Panc1 (cell line): ENCODE results near the gene CEBPB. TPM values are rescaled to one million over a fixed set of nuclear protein-coding genes. Genes with fewer than 3 reads are reported as not detected.
A peak's percentile ranks its signal among the peaks of the same experiment; 100 is the strongest.

ENCODE experiments used
- ATAC-seq: fragments of 200-7000 bp; cut with Tn5 transposase; 2 replicates; pipeline ENCODE4 v1.9.1; 2020; ENCODE audit warnings: mild to moderate bottlenecking, moderate library complexity
- BruUV-seq: library from RNA; stranded (reverse); fragments of 400-500 nt; replicated peaks from 2 replicates; lab custom pipeline; 2021; lab: Mats Ljungman, UMichigan
- CTCF ChIA-PET: fragments of 300-600 bp; sonication (Branson Sonifier 250); formaldehyde crosslinking; loops from one replicate; lab custom pipeline; 2022; ENCODE audit warnings: antibody characterized with exemption; lab: Charles Lee
- POLR2A ChIA-PET: fragments of 300-600 bp; sonication (Branson Sonifier 250); formaldehyde crosslinking; loops from one replicate; lab custom pipeline; 2022; ENCODE audit warnings: antibody characterized with exemption; lab: Charles Lee
- DNase-seq: peaks from one replicate; pipeline ENCODE4 v3.0.0-alpha.2; 2010; ENCODE audit warnings: low read depth, low spot score
- H3K27ac ChIP-seq: 2 replicates; pipeline ENCODE4 v1.5.1; 2011; ENCODE audit warnings: mild to moderate bottlenecking, low read length, inconsistent platforms
- H3K27me3 ChIP-seq: fragments of 200-500 bp; sonication (Bioruptor generic); 2 replicates; pipeline ENCODE4 v1.6.0; 2014; ENCODE audit warnings: low read length, inconsistent platforms; ENCODE audit not compliant: control insufficient read depth, insufficient read depth
- H3K36me3 ChIP-seq: fragments of 200-500 bp; sonication (Bioruptor generic); 2 replicates; pipeline ENCODE4 v1.5.1; 2014; ENCODE audit warnings: inconsistent platforms, mild to moderate bottlenecking, low read length, moderate library complexity; ENCODE audit not compliant: control insufficient read depth, insufficient read depth
- H3K4me1 ChIP-seq: 2 replicates; pipeline ENCODE4 v1.5.1; 2011; ENCODE audit warnings: inconsistent platforms, mild to moderate bottlenecking, low read length, moderate library complexity; ENCODE audit not compliant: control insufficient read depth, insufficient read depth
- H3K4me3 ChIP-seq, 2 experiments: 2 replicates each; pipeline ENCODE4 v1.5.1; 2011 to 2012; ENCODE audit warnings: low read depth in 2 of 2, low read length in 2 of 2, mild to moderate bottlenecking in 2 of 2, inconsistent platforms in 1 of 2, moderate library complexity in 1 of 2
- H3K9me3 ChIP-seq: fragments of 200-500 bp; sonication (Bioruptor generic); 2 replicates; pipeline ENCODE4 v1.5.1; 2014; ENCODE audit warnings: low read depth, mild to moderate bottlenecking, inconsistent platforms, low read length, moderate library complexity; ENCODE audit not compliant: control insufficient read depth, insufficient read depth
- CTCF ChIP-seq: fragments of 450-650 bp; IDR thresholded peaks from 2 replicates; pipeline ENCODE4 v1.5.1; 2017; ENCODE audit warnings: mild to moderate bottlenecking
- POLR2AphosphoS5 ChIP-seq: IDR thresholded peaks from 2 replicates; pipeline ENCODE4 v1.6.1; 2012; ENCODE audit warnings: mild to moderate bottlenecking, low read depth, low read length, moderate library complexity
- SIN3A ChIP-seq: IDR thresholded peaks from 2 replicates; pipeline ENCODE4 v1.6.1; 2012; ENCODE audit warnings: low read depth, mild to moderate bottlenecking, low read length, moderate library complexity, borderline replicate concordance; ENCODE audit not compliant: insufficient read depth
- in situ Hi-C: cut with HindIII; loops from 2 replicates; pipeline ENCODE4 v1.10.0; 2016; ENCODE audit warnings: low sequenced_read_pairs, low pct_unique_long_range_greater_than_20kb
- intact Hi-C: fragments of 100-400 bp; cut with micrococcal nuclease; formaldehyde crosslinking; loops from one replicate; pipeline ENCODE4 v1.10.0; 2022; ENCODE audit not compliant: unreplicated experiment
- total RNA-seq: library from RNA; stranded (reverse); gene quantifications from one replicate; pipeline ENCODE4 v1.2.1, GENCODE V29; 2021; ENCODE audit not compliant: unreplicated experiment
- TF ChIP-seq, protein P1 (sequence below), 2 experiments: IDR thresholded peaks; 2 replicates each; pipeline ENCODE4 v1.6.1; 2011 to 2012; ENCODE audit warnings: low read depth in 2 of 2, control low read depth in 1 of 2, low read length in 1 of 2, mild to moderate bottlenecking in 1 of 2, moderate library complexity in 1 of 2; ENCODE audit not compliant: insufficient read depth in 1 of 2

Gene CEBPB
- total RNA-seq, 1 experiment from 2014 or later: 52.1 TPM

GRCh38 chr20:50141811-50142561, 48.6 kb upstream of the CEBPB start:
- intact Hi-C loops (no loop called here), in situ Hi-C loops (no loop called here)
- ChIA-PET CTCF (no interaction called here), POLR2A (no interaction called here)
- TF ChIP-seq, protein P1, sequence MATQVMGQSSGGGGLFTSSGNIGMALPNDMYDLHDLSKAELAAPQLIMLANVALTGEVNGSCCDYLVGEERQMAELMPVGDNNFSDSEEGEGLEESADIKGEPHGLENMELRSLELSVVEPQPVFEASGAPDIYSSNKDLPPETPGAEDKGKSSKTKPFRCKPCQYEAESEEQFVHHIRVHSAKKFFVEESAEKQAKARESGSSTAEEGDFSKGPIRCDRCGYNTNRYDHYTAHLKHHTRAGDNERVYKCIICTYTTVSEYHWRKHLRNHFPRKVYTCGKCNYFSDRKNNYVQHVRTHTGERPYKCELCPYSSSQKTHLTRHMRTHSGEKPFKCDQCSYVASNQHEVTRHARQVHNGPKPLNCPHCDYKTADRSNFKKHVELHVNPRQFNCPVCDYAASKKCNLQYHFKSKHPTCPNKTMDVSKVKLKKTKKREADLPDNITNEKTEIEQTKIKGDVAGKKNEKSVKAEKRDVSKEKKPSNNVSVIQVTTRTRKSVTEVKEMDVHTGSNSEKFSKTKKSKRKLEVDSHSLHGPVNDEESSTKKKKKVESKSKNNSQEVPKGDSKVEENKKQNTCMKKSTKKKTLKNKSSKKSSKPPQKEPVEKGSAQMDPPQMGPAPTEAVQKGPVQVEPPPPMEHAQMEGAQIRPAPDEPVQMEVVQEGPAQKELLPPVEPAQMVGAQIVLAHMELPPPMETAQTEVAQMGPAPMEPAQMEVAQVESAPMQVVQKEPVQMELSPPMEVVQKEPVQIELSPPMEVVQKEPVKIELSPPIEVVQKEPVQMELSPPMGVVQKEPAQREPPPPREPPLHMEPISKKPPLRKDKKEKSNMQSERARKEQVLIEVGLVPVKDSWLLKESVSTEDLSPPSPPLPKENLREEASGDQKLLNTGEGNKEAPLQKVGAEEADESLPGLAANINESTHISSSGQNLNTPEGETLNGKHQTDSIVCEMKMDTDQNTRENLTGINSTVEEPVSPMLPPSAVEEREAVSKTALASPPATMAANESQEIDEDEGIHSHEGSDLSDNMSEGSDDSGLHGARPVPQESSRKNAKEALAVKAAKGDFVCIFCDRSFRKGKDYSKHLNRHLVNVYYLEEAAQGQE (IDR thresholded peaks at IDR 0.05; ENCODE audit: insufficient read depth in 1 of 2, low read depth in 2 of 2, low read length in 1 of 2): no peak
- Histone ChIP-seq H3K9me3 (no peaks in the 10 kb centered on the region), H3K27ac (peak overlapping the region; percentile 41), H3K4me3 (no peak overlapping the region), H3K27me3 (no peaks in the 10 kb centered on the region), H3K36me3 (peaks cover 15% of the 10 kb centered on the region), H3K4me1 (peaks cover 87% of the 10 kb centered on the region)
- DNase-seq: no peak
- no peak for ATAC-seq
- BruUV-seq: no TSS peak

- no peak for ATAC-seq
- TF ChIP-seq CTCF (no peak), SIN3A (no peak), POLR2AphosphoS5 (no peak)
- TF ChIP-seq, protein P1 (IDR thresholded peaks at IDR 0.05; ENCODE audit: insufficient read depth in 1 of 2, low read depth in 2 of 2, low read length in 1 of 2): no peak
- in situ Hi-C loops (no loop called here), intact Hi-C loops (no loop called here)
- H3K4me1 ChIP-seq: peaks cover 88% of the 10 kb centered on the region
- H3K27me3 ChIP-seq: no peaks in the 10 kb centered on the region
- ChIA-PET CTCF (no interaction called here), POLR2A (no interaction called here)
- H3K36me3 ChIP-seq: peaks cover 20% of the 10 kb centered on the region
- no peak for DNase-seq
- no TSS peak for BruUV-seq
- H3K4me3 ChIP-seq: no peak overlapping the region
- no peaks in the 10 kb centered on the region for H3K9me3 ChIP-seq
- H3K27ac ChIP-seq: peak overlapping the region; percentile 58
Observed at GRCh38 chr20:50142812-50143211, 47.8 kb upstream of the CEBPB start.
